Lung (tissue), 12 donors: ENCODE measurements around the gene ABHD16A. TPM values are rescaled to one million over a fixed set of nuclear protein-coding genes. Genes with fewer than 3 reads are reported as not detected.

Experiments
- ATAC-seq: fragments of 200-7000 bp; cut with Tn5 transposase; one replicate; pipeline ENCODE4 v1.9.1; 2020; ENCODE audit warnings: moderate number of reproducible peaks; ENCODE audit not compliant: insufficient read depth, low FRiP score
- DNase-seq, 3 donors: peaks; one replicate each; pipeline ENCODE4 v3.0.0-alpha.2; 2013 to 2017
- H3K27ac ChIP-seq, 2 donors: one replicate each; pipeline ENCODE4 v1.5.1; 2013; ENCODE audit warnings: mild to moderate bottlenecking in 2 of 2, moderate library complexity in 2 of 2, control low read depth in 1 of 2, inconsistent platforms in 1 of 2, low read depth in 1 of 2, low read length in 1 of 2
- H3K27me3 ChIP-seq, 3 donors: one replicate each; pipeline ENCODE4 v1.5.1; 2013; ENCODE audit warnings: low read length in 2 of 3; ENCODE audit not compliant: control insufficient read depth in 3 of 3, insufficient read depth in 3 of 3
- H3K36me3 ChIP-seq, 4 donors: one replicate each; pipeline ENCODE4 v1.5.1; 2013; ENCODE audit warnings: low read length in 4 of 4, mild to moderate bottlenecking in 1 of 4, moderate library complexity in 1 of 4; ENCODE audit not compliant: control insufficient read depth in 4 of 4, insufficient read depth in 4 of 4
- H3K4me1 ChIP-seq, 5 donors: one replicate each; pipeline ENCODE4 v1.5.1; 2013; ENCODE audit warnings: low read length in 5 of 5, mild to moderate bottlenecking in 2 of 5, moderate library complexity in 1 of 5; ENCODE audit not compliant: control insufficient read depth in 5 of 5, insufficient read depth in 5 of 5
- H3K4me3 ChIP-seq: one replicate; pipeline ENCODE4 v1.5.1; 2013; ENCODE audit warnings: mild to moderate bottlenecking, control low read depth, moderate library complexity
- H3K9ac ChIP-seq, 2 donors: one replicate each; pipeline ENCODE4 v1.5.1; 2013; ENCODE audit warnings: low read length in 2 of 2, control low read depth in 1 of 2; ENCODE audit not compliant: insufficient read depth in 1 of 2
- H3K9me3 ChIP-seq, 4 donors: one replicate each; pipeline ENCODE4 v1.5.1; 2013; ENCODE audit warnings: low read length in 3 of 4, mild to moderate bottlenecking in 1 of 4, moderate library complexity in 1 of 4; ENCODE audit not compliant: control insufficient read depth in 4 of 4, insufficient read depth in 3 of 4
- CTCF ChIP-seq: IDR thresholded peaks from 2 replicates; pipeline ENCODE4 v1.5.1; 2012; ENCODE audit warnings: mild to moderate bottlenecking; ENCODE audit errors: control extremely low read depth, extremely low read depth
- WGBS, 2 donors: extraction: QIAGEN DNeasy Blood & Tissue Kit; methylation state at CpG; one replicate each; pipeline ENCODE4 v1.1.7; 2013; 5-methylcytosine and 5-hydroxymethylcytosine counted together
- polyA plus RNA-seq, 2 donors: library from polyadenylated mRNA; stranded (reverse); fragments of 200-250 nt; gene quantifications; one replicate each; pipeline ENCODE4 v1.2.1, GENCODE V29; 2013
- total RNA-seq, 2 donors: library from RNA; depleted of rRNA in 1 of 2; stranded (reverse); fragments of >200 nt in 1 of 2; gene quantifications; one replicate each; pipeline ENCODE4 v1.2.1, GENCODE V29; 2014 to 2021
- donor health status: control.
- donor health status: control.
- donor health status: Bipolar disorder and iron deficiency.
- donor health status: healthy.
- donor health status: DM: yes; HTN: yes; CAD: no.

Gene ABHD16A
- total and polyA plus RNA-seq, 4 donors, result 30.6 to 68.6 (median 53.6) TPM

GRCh38 chr6:31719001-31719400 is 15.9 kb upstream of the ABHD16A start:
- H3K9me3 ChIP-seq, result no peaks in the 10 kb centered on the region
- TF ChIP-seq CTCF, result no peak
- peak overlapping the region in 1 of 2 donors; percentile 23 for H3K27ac ChIP-seq
- H3K4me1 ChIP-seq, result peaks cover 0 to 25% (median 0%) of the 10 kb centered on the region in 5 donors
- 91% methylated on average over 6 of the region's 6 CpGs for WGBS, 2 donors
- DNase-seq (no peak), ATAC-seq (no peak)
- H3K4me3 ChIP-seq, result no peak overlapping the region
- H3K27me3 ChIP-seq, result no peaks in the 10 kb centered on the region
- H3K9ac ChIP-seq, result no peak overlapping the region
- H3K36me3 ChIP-seq, result no peaks in the 10 kb centered on the region

DNA sequence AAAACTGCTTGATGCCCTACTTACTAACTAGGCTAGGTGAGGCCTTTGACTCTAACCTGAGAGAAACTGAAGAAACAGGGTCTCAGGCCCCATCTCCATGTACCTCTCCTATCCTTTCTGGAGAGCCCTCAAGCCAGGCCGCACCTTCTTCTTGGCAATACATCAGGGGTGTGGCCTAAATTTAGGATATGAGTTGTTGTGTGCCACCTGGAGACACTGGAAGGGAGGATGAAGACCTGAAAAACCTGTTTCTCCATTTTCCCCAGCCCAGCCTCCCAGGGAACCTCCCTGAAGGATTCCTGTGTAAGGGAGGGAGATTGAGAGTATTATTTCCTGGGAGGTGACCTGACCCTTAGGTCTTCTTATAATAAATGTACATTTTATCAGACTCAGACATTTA is 15.1 kb upstream of the ABHD16A start:
- Histone ChIP-seq H3K9me3 (no peaks in the 10 kb centered on the region), H3K27ac (no peak overlapping the region), H3K36me3 (no peaks in the 10 kb centered on the region), H3K4me1 (peaks cover 0 to 29% (median 0%) of the 10 kb centered on the region in 5 donors), H3K9ac (no peak overlapping the region), H3K27me3 (no peaks in the 10 kb centered on the region), H3K4me3 (no peak overlapping the region)
- WGBS, 2 donors, result 63 to 86% methylated on average over 1 of the region's 1 CpG
- ATAC-seq (no peak), DNase-seq (peak in 1 of 3 donors; percentile 63)
- no peak for TF ChIP-seq CTCF

GRCh38 chr6:31717499-31718222 is 14.5 kb upstream of the ABHD16A start:
- WGBS, 2 donors, result 78 to 82% methylated on average over 10 of the region's 10 CpGs
- no peak for TF ChIP-seq CTCF
- H3K4me1 ChIP-seq, result peaks cover 0 to 29% (median 0%) of the 10 kb centered on the region in 5 donors
- H3K27me3 ChIP-seq, result no peaks in the 10 kb centered on the region
- DNase-seq (no peak), ATAC-seq (no peak)
- no peak overlapping the region for H3K4me3 ChIP-seq
- no peak overlapping the region for H3K9ac ChIP-seq
- H3K9me3 ChIP-seq, result no peaks in the 10 kb centered on the region
- H3K27ac ChIP-seq, result no peak overlapping the region
- H3K36me3 ChIP-seq, result no peaks in the 10 kb centered on the region
